SK-N-SH (cell line): Measurements from ENCODE around the gene PTK6.

Experiments
- CHD2 ChIP-seq: fragments of 150-350 bp; IDR thresholded peaks from 2 replicates; pipeline ENCODE4 v1.6.1; 2018; ENCODE audit warnings: low read length; ENCODE audit not compliant: partially characterized antibody
- CTCF ChIP-seq: fragments of 200-600 bp; sonication (generic); IDR thresholded peaks from 2 replicates; pipeline ENCODE4 v1.6.1; 2017; ENCODE audit warnings: antibody characterized with exemption, mild to moderate bottlenecking, moderate library complexity
- ELF1 ChIP-seq: IDR thresholded peaks from 2 replicates; pipeline ENCODE4 v1.4.0; 2012
- NFIC ChIP-seq: IDR thresholded peaks from 2 replicates; pipeline ENCODE4 v1.4.0; 2012; ENCODE audit warnings: borderline replicate concordance
- POLR2AphosphoS5 ChIP-seq: IDR thresholded peaks from 2 replicates; pipeline ENCODE4 v1.6.1; 2012; ENCODE audit warnings: low read depth, low read length
- RFX5 ChIP-seq: IDR thresholded peaks from 2 replicates; pipeline ENCODE4 v1.6.1; 2012; ENCODE audit warnings: mild to moderate bottlenecking, improper control_type of control experiment, low read length
- SMC3 ChIP-seq: IDR thresholded peaks from 2 replicates; pipeline ENCODE4 v1.6.1; 2012; ENCODE audit warnings: low read depth, low read length, improper control_type of control experiment
- TCF12 ChIP-seq: IDR thresholded peaks from 2 replicates; pipeline ENCODE4 v1.4.0; 2012
- USF2 ChIP-seq: fragments of 150-350 bp; IDR thresholded peaks from 2 replicates; pipeline ENCODE4 v1.6.1; 2017; ENCODE audit warnings: antibody characterized with exemption, low read length, low read depth, borderline replicate concordance
- YY1 ChIP-seq: IDR thresholded peaks from 2 replicates; pipeline ENCODE4 v1.4.0; 2012; ENCODE audit warnings: low read depth, mild to moderate bottlenecking

GRCh38 chr20:63551068-63551467 is 13.9 kb upstream of the PTK6 start:
- TF ChIP-seq CTCF: no peak
- TF ChIP-seq NFIC: no peak
- no peak for TF ChIP-seq SMC3
- no peak for TF ChIP-seq ELF1
- TF ChIP-seq RFX5: no peak
- TF ChIP-seq CHD2: no peak
- TF ChIP-seq TCF12: no peak
- no peak for TF ChIP-seq USF2
- TF ChIP-seq POLR2AphosphoS5: no peak
- no peak for TF ChIP-seq YY1
